ENCODE results near the gene HCFC1R1. TPM values are rescaled to one million over a fixed set of nuclear protein-coding genes. Genes with fewer than 3 reads are reported as not detected.

HCFC1R1 gene
- total and polyA plus RNA-seq, 2 of the 8 experiments (the other 6 are each of a cell fraction or from before 2014, with no cell fraction given), result 72.7 to 138 TPM

DNA sequence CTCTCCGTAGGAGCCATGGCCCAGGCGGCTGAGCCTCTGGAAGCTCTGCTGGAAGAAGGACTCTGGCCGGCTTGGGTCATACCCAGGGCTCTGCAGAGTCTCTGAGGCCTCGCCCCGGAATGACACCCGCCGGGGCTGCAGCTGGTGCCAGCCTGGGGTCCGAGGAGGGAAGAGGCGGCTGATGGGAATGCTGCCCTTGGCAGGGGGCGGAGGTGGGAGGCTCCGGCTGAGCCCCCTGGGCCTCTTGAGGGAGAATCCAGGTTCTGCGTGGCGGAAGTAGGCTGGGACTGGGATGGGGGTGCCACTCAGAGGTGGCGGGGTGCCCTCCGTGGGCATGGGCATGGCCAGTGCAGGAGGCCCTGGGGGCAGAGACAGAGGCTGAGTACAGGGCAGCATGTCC, 47.1 kb downstream of the HCFC1R1 start (continued):
- TF ChIP-seq CREB1 (IDR thresholded peaks at IDR 0.05) (no peak), SAP30 (IDR thresholded peaks at IDR 0.05; ENCODE audit: insufficient read depth, insufficient replicate concordance, low read length) (no peak), SIRT6 (IDR thresholded peaks at IDR 0.05; ENCODE audit: low read length) (no peak), TAF1 (IDR thresholded peaks at IDR 0.05; ENCODE audit: low read depth, low read length) (no peak), RFX5 (IDR thresholded peaks at IDR 0.05; ENCODE audit: borderline replicate concordance, low read depth, low read length) (no peak), PHF8 (conservative IDR thresholded peaks at IDR 0.05; ENCODE audit: low read depth, low read length) (no peak)

Data from H1 (cell line).